K562 (cell line): Measurements from ENCODE around the gene PRM2. TPM values are rescaled to one million over a fixed set of nuclear protein-coding genes. Genes with fewer than 3 reads are reported as not detected.

Source experiments
- IFI16 ChIP-seq: fragments of 250-450 bp; sonication (Bioruptor Pico); IDR thresholded peaks from 2 replicates; pipeline ENCODE4 v2.1.2; 2022; ENCODE audit warnings: mild to moderate bottlenecking, inconsistent platforms
- JUN ChIP-seq, 2 experiments: sonication (generic) in 1 of 2; formaldehyde crosslinking in 1 of 2; IDR thresholded peaks; 2 replicates each; pipeline versions ENCODE4 v1.6.1 to v1.8.0; 2012 to 2022; ENCODE audit warnings: borderline replicate concordance in 2 of 2, mild to moderate bottlenecking in 2 of 2, improper control_type of control experiment in 1 of 2, low read depth in 1 of 2, low read length in 1 of 2, missing genetic modification reagents in 1 of 2
- PRDM10 ChIP-seq: fragments of 450-650 bp; IDR thresholded peaks from 2 replicates; pipeline ENCODE4 v1.6.1; 2018; ENCODE audit not compliant: partially characterized antibody
- RFX1 ChIP-seq: fragments of 450-650 bp; IDR thresholded peaks from 2 replicates; pipeline ENCODE4 v1.6.1; 2016; ENCODE audit warnings: mild to moderate bottlenecking, moderate library complexity
- TFAM ChIP-seq: fragments of 250-450 bp; sonication (Bioruptor Pico); conservative IDR thresholded peaks from 2 replicates; pipeline ENCODE4 v1.5.0; 2021; ENCODE audit warnings: mild to moderate bottlenecking, moderate library complexity
- XRCC4 ChIP-seq: IDR thresholded peaks from one replicate; pipeline ENCODE4 v1.6.1; 2011; ENCODE audit not compliant: insufficient read depth, insufficient read length; ENCODE audit errors: extremely low read depth
- ZNF124 ChIP-seq: sonication (generic); formaldehyde crosslinking; IDR thresholded peaks from 2 replicates; pipeline ENCODE4 v1.8.1; 2022; ENCODE audit warnings: missing genetic modification reagents
- polyA plus RNA-seq, 8 experiments: library from polyadenylated mRNA; depleted of rRNA in 4 of 8; stranded (reverse) in 5 of 8; unstranded in 3 of 8; fragments of >200 nt; fragmentation: Nextera tagmentation in 2 of 8; fragmentation: Illumina TruSeq in 1 of 8; extraction: Ambion mirVana in 2 of 8; extraction: Trizol in 1 of 8; gene quantifications; 2 replicates each; pipeline versions ENCODE4 v1.2.1 to v1.2.3, GENCODE V29; 2011 to 2014; ENCODE audit warnings: inconsistent platforms in 1 of 8, missing spikeins in 1 of 8
- total RNA-seq, 7 experiments: library from RNA; depleted of rRNA in 6 of 7; stranded (reverse); fragments of >200 nt in 6 of 7; fragmentation: Illumina TruSeq in 2 of 7; extraction: Trizol in 2 of 7; gene quantifications; 2 replicates each; pipeline versions ENCODE4 v1.2.1 to v1.2.3, GENCODE V29; 2011 to 2021; ENCODE audit warnings: low replicate concordance in 1 of 7

PRM2 gene
- total and polyA plus RNA-seq, 9 of the 15 experiments (the other 6 are each of a cell fraction or from before 2014, with no cell fraction given), result not detected

GRCh38 chr16:11292076-11292748 lies 15.9 kb upstream of the PRM2 start (continued):
- TF ChIP-seq XRCC4 (no peak), JUN (IDR thresholded peaks at IDR 0.05; ENCODE audit: borderline replicate concordance, low read depth, low read length) (no peak), JUN (CRISPR knock-in tag; IDR thresholded peaks at IDR 0.05; ENCODE audit: borderline replicate concordance) (no peak), IFI16 (CRISPR knock-in tag) (no peak), PRDM10 (no peak), ZNF124 (CRISPR knock-in tag) (no peak), TFAM (no peak), RFX1 (no peak)
